Lower leg skin (tissue), 3 donors: ENCODE results near the gene AGPS.

Source experiments
- CTCF ChIP-seq, 3 donors: fragments of 450-650 bp; IDR thresholded peaks; one replicate each; pipeline ENCODE4 v1.5.1; 2016; ENCODE audit warnings: antibody characterized with exemption in 3 of 3, mild to moderate bottlenecking in 3 of 3, moderate library complexity in 2 of 3
- POLR2A ChIP-seq, 2 donors: fragments of 450-650 bp; IDR thresholded peaks; one replicate each; pipeline ENCODE4 v1.6.1; 2016 to 2017; ENCODE audit warnings: antibody characterized with exemption in 2 of 2, mild to moderate bottlenecking in 1 of 2, moderate library complexity in 1 of 2

GRCh38 chr2:177474998-177475397, 82.4 kb downstream of the AGPS start:
- TF ChIP-seq CTCF (IDR thresholded peaks at IDR 0.05) (no peak), POLR2A (IDR thresholded peaks at IDR 0.05) (no peak)
